K562 treated with DMSO at 1 percent for 12 hours (cell line): ENCODE data around the gene RET. TPM values are rescaled to one million over a fixed set of nuclear protein-coding genes. Genes with fewer than 3 reads are reported as not detected.

ENCODE experiments used
- total RNA-seq: library from RNA; unstranded; fragments of 300-600 nt; gene quantifications from 2 replicates; pipeline ENCODE4 v1.2.3, GENCODE V29; 2022; ENCODE audit not compliant: insufficient read depth

RET gene
- total RNA-seq: not detected in 2 replicates

DNA sequence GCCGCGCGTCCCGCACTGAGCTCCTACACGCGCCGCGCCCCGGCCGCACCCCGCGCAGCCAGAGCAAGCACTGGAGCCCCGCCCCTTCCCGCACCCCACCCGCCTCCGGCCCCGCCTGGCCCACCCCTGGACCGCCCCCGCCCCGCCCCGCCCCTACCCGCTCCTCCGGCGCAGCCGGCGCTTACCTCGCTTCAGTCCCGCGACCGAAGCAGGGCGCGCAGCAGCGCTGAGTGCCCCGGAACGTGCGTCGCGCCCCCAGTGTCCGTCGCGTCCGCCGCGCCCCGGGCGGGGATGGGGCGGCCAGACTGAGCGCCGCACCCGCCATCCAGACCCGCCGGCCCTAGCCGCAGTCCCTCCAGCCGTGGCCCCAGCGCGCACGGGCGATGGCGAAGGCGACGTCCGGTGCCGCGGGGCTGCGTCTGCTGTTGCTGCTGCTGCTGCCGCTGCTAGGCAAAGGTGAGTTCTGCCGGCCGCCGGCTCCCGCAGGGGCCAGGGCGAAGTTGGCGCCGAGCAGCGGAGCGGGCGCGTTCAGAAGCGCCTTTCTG is at the start of gene RET:
RET (plus strand) TSS at position 194 of the 545 bp plus-strand sequence; CDS start at position 384, 190 bp downstream.

GRCh38 chr10:43138021-43138756 is 61.3 kb downstream of the RET start, which contains the start of gene CSGALNACT2:
Gene CSGALNACT2, plus strand, starts transcription at chr10:43138445. Its CDS starts 16,705 bp downstream, at chr10:43155150.

Other genes starting within 250 kb of the RET start
- gene CSGALNACT2, start 61.4 kb downstream of the RET start, total RNA-seq: 3.1 and 9.0 TPM in 2 replicates
- 2.3 and 6.0 TPM in 2 replicates for gene RASGEF1A, start 190.0 kb downstream of the RET start, total RNA-seq